GM21723 (cell line): ENCODE results near the gene AKIRIN1.
A peak's percentile ranks its signal among the peaks of the same experiment; 100 is the strongest.
"Not testable (repeated sequence)": the region's sequence is repeated elsewhere in the genome, so short reads cannot be mapped to it uniquely, and the experiment has no call there.

ENCODE experiments used
- ATAC-seq: cut with Tn5 transposase; IDR thresholded peaks from one replicate; pipeline ENCODE4 v1.9.1; 2021; ENCODE audit warnings: mild to moderate bottlenecking, moderate library complexity; ENCODE audit not compliant: unreplicated experiment

The AKIRIN1 gene, protein sequence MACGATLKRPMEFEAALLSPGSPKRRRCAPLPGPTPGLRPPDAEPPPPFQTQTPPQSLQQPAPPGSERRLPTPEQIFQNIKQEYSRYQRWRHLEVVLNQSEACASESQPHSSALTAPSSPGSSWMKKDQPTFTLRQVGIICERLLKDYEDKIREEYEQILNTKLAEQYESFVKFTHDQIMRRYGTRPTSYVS

DNA sequence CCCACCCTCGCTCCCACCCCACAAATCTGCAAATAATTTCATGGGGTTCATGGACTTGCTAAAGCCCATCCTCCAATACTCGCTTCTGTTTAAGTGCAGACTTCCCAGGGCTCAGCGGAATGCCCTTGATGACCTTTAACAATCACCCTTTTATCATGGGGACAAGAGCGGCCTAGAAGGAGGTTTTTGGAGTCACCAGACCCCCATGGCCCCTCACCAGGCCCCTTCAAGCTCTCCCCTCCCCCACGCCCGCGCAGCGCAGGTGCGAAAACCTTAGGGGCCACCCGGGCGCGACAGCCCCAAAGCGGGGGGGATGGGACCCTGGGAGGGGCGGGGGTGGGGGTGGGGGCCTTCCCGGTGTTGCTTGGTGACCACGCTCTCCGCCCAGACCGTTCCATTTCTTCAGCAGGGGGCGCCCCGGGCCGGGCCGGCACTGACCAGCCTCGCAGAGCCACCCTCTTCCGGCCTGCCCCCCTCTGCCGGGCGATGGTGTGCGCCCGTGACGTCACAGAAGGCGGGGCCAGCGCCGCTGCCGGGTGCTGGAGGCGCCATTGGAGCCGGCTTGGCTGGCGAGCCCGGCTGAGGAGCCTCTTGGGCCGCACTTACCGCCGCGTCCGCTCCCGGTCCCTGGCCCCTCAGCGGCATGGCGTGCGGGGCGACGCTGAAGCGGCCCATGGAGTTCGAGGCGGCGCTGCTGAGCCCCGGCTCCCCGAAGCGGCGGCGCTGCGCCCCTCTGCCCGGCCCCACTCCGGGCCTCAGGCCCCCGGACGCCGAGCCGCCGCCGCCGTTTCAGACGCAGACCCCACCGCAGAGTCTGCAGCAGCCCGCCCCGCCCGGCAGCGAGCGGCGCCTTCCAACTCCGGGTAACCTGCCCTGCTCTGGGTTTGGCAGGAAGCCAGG, at the start of gene AKIRIN1:
Gene AKIRIN1, plus strand, starts transcription at position 539 of the 900 bp plus-strand sequence. Its CDS starts 105 bp downstream, at position 644.
- peak; percentile 88 for ATAC-seq

GRCh38 chr1:38941527-38942019, 49.5 kb upstream of the AKIRIN1 start, which contains the start of gene RHBDL2:
TSS of gene RHBDL2 (minus strand) at chr1:38941830. CDS start at chr1:38919212, 22,618 bp downstream.
- ATAC-seq, result no peak

- no peak for ATAC-seq
These were observed 48.2 kb upstream of the AKIRIN1 start for GRCh38 chr1:38942664-38943428.

GRCh38 chr1:38944547-38944946, 46.5 kb upstream of the AKIRIN1 start:
- ATAC-seq, result no peak

GRCh38 chr1:38950553-38950952, 40.5 kb upstream of the AKIRIN1 start:
- ATAC-seq, result no peak

- no peak for ATAC-seq
These were observed 37.6 kb upstream of the AKIRIN1 start for GRCh38 chr1:38953433-38953860.

GRCh38 chr1:38958967-38959366, 32.1 kb upstream of the AKIRIN1 start:
- no peak for ATAC-seq

DNA sequence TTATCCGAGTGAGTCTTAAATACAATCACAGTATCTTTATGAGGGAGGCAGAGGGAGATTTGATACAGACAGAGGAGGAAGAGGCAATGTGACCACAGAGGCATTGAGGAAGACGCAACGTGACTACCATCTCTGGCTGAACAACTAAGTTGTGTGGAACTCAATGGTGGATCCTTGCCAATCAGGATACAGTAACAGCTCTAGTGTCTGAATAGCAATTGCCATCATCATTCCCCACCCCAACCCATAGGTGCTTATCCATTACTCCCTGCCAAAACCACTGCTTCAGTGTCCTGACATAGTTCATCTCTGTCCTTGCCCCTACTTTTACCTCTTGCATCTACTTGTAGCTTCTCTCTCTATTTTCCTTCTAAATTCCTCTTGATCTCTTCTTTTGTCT, 29.0 kb upstream of the AKIRIN1 start:
- no peak for ATAC-seq

DNA sequence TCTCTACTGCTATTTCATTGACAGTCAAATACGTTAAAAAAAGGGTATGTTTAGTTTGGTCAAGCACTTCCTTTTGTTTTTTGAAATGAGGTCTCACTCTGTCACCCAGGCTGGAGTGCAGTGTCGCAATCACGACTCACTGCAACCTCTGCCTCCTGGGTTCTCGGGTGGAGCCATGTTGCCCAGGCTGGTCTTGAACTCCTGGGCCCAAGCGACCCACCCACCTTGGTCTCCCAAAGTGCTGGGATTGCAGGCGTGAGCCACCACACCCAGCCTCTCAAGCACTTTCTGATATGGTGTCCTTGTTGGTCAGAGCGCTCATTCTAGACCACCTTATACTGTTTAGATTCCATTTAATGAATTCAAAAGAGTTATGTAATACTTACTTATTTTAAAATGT, 28.5 kb upstream of the AKIRIN1 start:
- no peak for ATAC-seq

DNA sequence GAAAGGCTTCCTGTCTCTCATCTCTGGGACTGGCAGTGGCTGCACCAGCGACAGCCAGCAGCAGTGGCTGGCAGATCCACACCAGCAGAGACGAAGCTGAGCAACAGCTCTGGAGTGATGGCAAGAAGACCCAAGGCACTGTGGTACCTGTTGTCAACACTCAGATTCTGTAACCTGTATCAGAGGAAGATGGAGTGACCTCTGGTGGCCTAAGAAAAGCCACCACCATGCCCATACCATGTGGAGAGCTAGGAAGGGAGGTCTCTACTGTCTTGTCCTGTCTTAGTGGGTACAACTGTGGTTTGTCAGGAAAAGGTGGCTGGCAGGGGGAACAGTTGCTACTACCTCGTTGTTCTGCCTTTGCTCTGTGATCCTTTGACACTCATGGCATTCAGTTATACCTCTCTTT, 26.9 kb upstream of the AKIRIN1 start:
- no peak for ATAC-seq

DNA sequence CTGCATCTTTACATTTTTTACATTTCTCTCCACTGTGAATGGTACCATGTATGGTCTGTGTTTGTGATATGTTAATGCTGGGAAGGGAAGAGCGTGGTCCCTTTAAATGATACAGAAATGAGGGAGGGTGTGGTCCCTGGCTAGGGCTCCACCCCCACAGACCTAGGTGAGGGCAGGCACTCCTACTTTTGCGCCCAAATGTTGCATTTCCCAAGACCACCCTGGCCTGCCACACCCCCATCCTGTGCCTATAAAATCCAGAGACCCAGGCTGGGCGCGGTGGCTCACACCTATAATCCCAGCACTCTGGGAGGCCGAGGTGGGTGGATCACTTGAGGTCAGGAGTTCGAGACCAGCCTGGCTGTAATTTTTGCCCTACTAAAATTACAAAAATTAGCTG, 17.9 kb upstream of the AKIRIN1 start:
- ATAC-seq, result not testable (repeated sequence)

- no peak for ATAC-seq
These were observed 17.2 kb upstream of the AKIRIN1 start for GRCh38 chr1:38973659-38974437.

DNA sequence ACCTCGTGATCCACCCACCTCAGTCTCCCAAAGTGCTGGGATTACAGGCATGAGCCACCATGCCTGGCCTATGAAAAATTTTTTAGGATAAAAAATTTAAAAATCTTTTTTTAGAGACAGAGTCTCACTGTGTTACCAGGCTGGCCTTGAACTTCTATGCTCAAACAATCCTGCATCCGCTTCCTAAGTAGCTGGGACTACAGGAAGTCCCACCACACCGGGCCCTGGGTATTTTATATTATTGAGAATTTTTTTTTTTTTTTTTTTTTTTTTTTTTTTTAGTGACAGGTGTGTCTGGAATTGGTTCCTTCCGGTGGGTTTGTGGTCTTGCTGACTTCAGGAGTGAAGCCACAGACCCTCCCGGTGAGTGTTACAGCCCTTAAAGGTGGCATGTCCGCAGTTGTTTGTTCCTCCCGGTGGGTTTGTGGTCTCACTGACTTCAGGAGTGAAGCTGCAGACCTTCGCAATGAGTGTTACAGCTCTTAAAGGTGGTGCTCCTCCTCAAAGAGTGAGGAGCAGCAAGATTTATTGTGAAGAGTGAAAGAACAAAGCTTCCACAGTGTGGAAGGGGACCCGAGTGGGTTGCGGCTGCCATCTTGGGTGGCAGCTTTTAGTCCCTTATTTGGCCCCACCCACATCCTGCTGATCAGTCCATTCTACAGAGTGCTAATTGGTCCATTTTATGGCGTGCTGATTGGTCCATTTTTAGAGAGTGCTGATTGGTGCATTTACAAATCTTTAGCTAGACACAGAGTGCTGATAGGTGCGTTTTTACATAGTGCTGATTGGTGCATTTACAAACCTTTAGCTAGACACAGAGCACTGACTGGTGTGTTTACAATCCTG, 13.5 kb upstream of the AKIRIN1 start:
- not testable (repeated sequence) for ATAC-seq

DNA sequence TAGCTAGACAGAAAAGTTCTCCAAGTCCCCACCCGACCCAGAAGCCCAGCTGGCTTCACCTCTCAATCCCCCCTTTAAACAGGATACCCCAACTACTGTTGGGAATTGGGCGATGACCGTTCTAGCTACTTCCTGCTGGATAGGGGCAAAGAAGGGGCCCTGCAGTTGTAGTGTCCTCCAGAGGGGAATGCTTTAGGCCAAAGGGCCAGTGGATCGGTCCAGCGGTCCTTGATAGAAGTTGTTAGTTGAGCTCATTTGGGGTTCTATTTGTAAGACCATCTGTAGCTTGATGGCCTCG, 12.9 kb upstream of the AKIRIN1 start:
- not testable (repeated sequence) for ATAC-seq

DNA sequence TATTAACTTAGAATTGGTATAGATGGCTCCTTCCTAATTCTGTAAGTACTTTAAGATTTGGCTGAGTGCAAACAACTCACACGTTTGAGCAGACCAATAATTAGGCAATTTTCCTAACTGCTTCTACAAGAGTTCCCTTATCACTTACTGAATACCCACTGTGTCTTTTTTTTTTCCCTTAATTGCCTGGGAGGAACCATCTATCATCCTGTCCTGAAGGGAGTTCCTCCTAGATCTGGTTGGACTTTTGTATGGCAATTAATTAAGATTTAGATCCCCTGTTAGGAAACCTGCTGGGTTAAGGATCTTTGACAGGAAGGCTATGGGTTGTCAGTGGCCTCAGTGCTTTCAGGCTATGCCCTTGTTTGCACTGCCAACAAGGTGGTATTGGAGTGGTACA, 11.7 kb upstream of the AKIRIN1 start:
- not testable (repeated sequence) for ATAC-seq

DNA sequence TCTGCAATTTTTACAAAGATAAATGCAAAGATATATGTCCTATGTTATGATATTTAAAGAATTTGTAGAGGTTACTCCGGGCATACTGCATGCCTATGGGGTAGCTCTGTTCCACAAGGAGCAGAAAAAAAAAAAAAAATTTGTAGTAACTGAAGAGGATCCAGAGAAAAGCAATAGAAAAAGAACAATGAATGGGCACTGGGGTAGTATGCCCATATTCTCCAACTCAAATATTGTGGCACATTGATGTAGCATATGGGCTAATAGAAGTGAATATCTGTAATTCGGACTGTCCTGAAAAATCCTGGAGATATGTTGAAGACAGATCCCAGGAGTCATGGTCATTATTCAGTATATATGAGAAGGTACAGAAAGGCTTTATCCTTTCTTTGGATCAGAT, 1.1 kb upstream of the AKIRIN1 start:
- no peak for ATAC-seq

GRCh38 chr1:38990386-38990737, 714 bp upstream of the AKIRIN1 start:
- no peak for ATAC-seq

- ATAC-seq, result no peak
These were observed 749 bp downstream of the AKIRIN1 start for GRCh38 chr1:38991638-38992411.
